AG10803 (cell line): ENCODE results near the gene DDX39A.

Experiments
- DNase-seq: peaks from one replicate; pipeline ENCODE4 v3.0.0; 2010; ENCODE audit warnings: low read depth
- H3K4me3 ChIP-seq: 2 replicates; pipeline ENCODE4 v1.5.1; 2011; ENCODE audit warnings: mild to moderate bottlenecking, low read length, control low read depth
- TF ChIP-seq, protein P1 (sequence below): conservative IDR thresholded peaks from 2 replicates; pipeline ENCODE4 v1.5.1; 2011; ENCODE audit warnings: mild to moderate bottlenecking, low read length, control low read depth, inconsistent platforms

Gene DDX39A

DNA sequence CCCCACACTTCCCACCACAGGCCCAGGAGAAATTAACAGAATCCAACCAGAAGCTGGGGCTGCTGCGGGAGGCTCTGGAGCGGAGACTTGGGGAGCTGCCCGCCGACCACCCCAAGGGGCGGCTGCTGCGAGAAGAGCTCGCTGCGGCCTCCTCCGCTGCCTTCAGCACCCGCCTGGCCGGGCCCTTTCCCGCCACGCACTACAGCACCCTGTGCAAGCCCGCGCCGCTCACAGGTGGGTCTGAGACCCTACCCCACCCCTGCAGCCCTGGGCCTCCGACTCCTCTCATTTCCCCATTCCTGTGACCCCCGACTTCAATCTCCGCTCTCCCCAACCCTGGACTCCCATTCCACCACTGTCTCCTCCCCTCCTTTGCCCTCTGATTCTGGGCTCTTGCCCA, 31.7 kb upstream of the DDX39A start:
- TF ChIP-seq, protein P1, sequence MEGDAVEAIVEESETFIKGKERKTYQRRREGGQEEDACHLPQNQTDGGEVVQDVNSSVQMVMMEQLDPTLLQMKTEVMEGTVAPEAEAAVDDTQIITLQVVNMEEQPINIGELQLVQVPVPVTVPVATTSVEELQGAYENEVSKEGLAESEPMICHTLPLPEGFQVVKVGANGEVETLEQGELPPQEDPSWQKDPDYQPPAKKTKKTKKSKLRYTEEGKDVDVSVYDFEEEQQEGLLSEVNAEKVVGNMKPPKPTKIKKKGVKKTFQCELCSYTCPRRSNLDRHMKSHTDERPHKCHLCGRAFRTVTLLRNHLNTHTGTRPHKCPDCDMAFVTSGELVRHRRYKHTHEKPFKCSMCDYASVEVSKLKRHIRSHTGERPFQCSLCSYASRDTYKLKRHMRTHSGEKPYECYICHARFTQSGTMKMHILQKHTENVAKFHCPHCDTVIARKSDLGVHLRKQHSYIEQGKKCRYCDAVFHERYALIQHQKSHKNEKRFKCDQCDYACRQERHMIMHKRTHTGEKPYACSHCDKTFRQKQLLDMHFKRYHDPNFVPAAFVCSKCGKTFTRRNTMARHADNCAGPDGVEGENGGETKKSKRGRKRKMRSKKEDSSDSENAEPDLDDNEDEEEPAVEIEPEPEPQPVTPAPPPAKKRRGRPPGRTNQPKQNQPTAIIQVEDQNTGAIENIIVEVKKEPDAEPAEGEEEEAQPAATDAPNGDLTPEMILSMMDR = no peak
- no peak overlapping the region for H3K4me3 ChIP-seq
- DNase-seq = no peak

DNA sequence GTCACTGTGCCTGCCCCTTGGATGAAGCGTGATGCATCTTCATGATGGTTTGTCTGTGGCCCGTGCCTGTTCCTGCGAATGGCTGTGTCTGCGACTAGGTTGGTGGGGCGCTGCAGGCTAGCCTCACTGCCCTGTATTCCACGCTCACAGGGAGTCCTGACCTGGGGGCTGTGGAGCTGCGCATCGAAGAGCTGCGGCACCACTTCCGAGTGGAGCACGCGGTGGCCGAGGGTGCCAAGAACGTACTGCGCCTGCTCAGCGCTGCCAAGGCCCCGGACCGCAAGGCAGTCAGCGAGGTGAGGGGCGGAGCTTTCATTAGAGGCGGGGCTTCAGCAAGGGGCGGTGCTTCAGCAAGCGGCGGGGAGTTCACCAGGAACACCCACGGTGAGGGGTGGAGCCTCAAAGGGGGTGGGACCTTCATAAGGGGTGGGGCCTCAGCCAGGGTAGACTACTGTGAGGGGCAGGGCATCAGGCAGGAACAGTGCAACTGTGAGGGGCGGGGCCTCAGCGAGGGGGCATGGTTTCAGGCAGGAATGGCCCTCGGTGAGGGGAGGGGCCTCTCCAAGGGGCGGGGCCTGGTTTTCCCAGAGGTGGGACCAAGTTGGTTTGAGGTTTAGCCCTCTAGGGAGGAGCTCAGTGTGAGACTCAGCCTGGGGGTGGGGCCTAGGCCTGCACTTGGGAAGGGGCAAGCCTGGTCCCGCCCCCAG, 31.2 kb upstream of the DDX39A start:
- TF ChIP-seq, protein P1 = no peak
- no peak for DNase-seq
- no peak overlapping the region for H3K4me3 ChIP-seq

DNA sequence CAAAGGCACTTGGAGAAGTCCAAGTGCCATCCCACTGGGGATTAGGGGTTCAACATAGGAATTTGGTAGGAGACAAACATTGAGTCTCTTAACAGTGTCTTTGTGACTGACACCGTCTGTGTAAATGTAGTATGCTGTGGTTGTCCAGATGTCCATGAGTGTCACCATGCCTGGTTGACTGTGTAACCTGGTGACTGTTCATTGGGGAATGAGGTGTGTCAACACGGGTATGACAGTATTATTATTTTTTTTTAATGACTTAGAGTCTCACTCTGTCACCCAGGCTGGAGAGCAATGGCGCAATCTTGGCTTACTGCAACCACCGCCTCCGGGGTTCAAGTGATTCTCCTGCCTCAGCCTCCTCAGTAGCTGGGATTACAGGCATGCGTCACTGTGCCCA, 30.2 kb upstream of the DDX39A start:
- no peak overlapping the region for H3K4me3 ChIP-seq
- peak; percentile 18 for DNase-seq
- TF ChIP-seq, protein P1 = no peak

DNA sequence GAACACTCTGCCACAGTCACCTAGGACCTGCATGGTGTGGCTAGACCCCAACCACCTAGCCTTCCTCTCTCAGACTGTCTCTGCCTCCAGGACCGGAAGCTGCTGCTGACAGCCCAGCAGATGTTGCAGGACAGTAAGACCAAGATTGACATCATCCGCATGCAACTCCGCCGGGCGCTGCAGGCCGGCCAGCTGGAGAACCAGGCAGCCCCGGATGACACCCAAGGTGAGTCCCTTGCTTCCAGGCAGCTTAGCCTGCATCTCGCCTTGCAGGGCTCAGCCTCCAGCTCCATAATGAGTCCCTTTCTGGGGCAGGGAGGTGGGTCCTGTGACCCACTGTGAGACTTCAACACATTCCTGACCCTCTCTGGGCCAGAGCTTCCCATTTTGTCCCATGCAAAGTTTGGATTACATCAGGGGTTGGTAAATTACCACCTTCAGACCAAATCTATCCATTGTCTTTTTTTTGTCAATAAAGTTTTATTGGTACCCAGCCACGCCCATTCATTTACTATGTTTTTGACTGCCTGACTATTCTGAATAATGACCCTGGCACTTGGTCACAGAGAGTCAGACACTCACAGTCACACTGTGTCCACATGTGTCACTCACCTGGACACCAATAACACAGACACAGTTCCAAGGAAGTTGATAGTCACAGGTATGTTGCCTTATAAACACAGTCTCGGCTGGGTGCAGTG, 27.3 kb upstream of the DDX39A start:
- TF ChIP-seq, protein P1 = no peak
- DNase-seq = no peak
- H3K4me3 ChIP-seq = no peak overlapping the region

DNA sequence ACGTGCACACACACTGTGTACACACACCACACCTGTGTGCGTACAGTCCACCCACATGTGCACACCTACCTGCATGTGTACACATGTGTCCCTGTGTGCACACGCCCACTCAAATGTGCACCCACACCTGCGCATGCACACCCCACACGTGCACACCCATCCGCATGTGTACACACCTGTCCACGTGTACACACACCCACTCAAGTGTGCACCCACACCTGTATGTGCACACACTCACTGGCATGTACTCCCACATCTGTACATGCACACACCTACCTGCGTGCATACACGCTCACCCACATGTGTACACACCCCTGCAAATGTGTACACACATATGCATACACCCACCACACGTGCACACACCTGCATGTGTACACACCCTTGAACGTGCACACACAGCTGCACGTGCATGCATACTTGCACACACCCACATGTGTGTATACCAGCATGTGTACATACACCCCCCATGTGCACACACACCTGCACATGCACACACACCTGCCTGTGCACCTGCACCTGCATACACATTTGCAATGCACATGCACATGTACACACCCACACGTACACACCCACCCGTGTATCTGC, 24.6 kb upstream of the DDX39A start:
- H3K4me3 ChIP-seq = no peak overlapping the region
- DNase-seq = no peak
- TF ChIP-seq, protein P1 = no peak

DNA sequence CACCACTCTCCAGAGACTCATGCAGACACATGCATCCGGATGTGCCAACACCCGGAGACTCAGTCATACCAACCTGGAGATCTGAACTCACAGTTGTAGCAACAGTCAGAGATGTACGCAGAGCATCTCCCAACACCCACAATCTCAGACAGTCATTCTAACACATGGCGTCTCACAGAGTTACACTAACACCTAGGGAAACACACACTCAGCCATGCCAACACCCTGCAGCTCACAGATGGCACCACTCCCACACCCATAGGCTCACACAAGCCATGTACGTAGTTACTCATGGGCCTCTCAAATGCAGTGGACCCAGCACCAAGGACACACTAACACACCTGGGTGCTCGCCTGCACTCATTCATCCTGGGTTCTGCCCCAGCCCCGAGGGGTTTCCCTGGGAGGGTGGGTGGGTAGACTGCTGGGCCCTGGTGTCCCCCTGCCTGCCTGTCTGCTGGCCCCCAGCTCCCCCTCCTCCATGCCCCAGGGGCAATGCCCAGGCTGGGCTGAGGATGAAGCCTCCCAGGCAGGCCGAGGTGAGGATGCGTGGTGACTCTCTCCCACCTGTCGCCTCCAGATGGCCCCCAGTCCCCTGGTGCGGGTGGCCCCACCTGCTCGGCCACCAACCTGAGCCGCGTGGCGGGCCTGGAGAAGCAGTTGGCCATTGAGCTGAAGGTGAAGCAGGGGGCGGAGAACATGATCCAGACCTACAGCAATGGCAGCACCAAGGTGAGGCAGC, 23.9 kb upstream of the DDX39A start:
- TF ChIP-seq, protein P1 = no peak
- no peak for DNase-seq
- no peak overlapping the region for H3K4me3 ChIP-seq
